PFSK-1 (cell line): ENCODE data around the gene SUPT20HL2.

Experiments
- FOXP2 ChIP-seq: optimal IDR thresholded peaks from 2 replicates; pipeline ENCODE3; 2011; ENCODE audit warnings: borderline replicate concordance, control low read depth, inconsistent platforms; ENCODE audit not compliant: insufficient read depth; ENCODE audit errors: extremely low read length, extremely low read depth
- POLR2AphosphoS5 ChIP-seq: IDR thresholded peaks from 2 replicates; pipeline ENCODE4 v1.6.1; 2012; ENCODE audit warnings: low read depth, mild to moderate bottlenecking, control low read depth, low read length, moderate library complexity
- SIN3A ChIP-seq: IDR thresholded peaks from 2 replicates; pipeline ENCODE4 v1.6.1; 2012; ENCODE audit warnings: mild to moderate bottlenecking, low read length, moderate library complexity, borderline replicate concordance; ENCODE audit not compliant: insufficient read depth
- TAF1 ChIP-seq: IDR thresholded peaks from 2 replicates; pipeline ENCODE4 v1.6.1; 2012; ENCODE audit warnings: low read length, control low read depth, borderline replicate concordance; ENCODE audit not compliant: insufficient read depth
- TF ChIP-seq, protein P1 (sequence below), 2 experiments: IDR thresholded peaks; 2 replicates each; pipeline versions ENCODE4 v1.6.1 to v1.8.0; 2011 to 2012; ENCODE audit warnings: low read depth in 2 of 2, low read length in 2 of 2, control low read depth in 1 of 2, inconsistent platforms in 1 of 2, mild to moderate bottlenecking in 1 of 2, moderate library complexity in 1 of 2; ENCODE audit not compliant: insufficient read depth in 1 of 2

The SUPT20HL2 gene

GRCh38 chrX:24293412-24293811 lies 20.5 kb downstream of the SUPT20HL2 start:
- TF ChIP-seq SIN3A (no peak), TAF1 (no peak), FOXP2 (no peak), POLR2AphosphoS5 (no peak)
- TF ChIP-seq, protein P1, sequence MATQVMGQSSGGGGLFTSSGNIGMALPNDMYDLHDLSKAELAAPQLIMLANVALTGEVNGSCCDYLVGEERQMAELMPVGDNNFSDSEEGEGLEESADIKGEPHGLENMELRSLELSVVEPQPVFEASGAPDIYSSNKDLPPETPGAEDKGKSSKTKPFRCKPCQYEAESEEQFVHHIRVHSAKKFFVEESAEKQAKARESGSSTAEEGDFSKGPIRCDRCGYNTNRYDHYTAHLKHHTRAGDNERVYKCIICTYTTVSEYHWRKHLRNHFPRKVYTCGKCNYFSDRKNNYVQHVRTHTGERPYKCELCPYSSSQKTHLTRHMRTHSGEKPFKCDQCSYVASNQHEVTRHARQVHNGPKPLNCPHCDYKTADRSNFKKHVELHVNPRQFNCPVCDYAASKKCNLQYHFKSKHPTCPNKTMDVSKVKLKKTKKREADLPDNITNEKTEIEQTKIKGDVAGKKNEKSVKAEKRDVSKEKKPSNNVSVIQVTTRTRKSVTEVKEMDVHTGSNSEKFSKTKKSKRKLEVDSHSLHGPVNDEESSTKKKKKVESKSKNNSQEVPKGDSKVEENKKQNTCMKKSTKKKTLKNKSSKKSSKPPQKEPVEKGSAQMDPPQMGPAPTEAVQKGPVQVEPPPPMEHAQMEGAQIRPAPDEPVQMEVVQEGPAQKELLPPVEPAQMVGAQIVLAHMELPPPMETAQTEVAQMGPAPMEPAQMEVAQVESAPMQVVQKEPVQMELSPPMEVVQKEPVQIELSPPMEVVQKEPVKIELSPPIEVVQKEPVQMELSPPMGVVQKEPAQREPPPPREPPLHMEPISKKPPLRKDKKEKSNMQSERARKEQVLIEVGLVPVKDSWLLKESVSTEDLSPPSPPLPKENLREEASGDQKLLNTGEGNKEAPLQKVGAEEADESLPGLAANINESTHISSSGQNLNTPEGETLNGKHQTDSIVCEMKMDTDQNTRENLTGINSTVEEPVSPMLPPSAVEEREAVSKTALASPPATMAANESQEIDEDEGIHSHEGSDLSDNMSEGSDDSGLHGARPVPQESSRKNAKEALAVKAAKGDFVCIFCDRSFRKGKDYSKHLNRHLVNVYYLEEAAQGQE (IDR thresholded peaks at IDR 0.05; ENCODE audit: insufficient read depth in 1 of 2, low read depth in 2 of 2, low read length in 2 of 2) = no peak

DNA sequence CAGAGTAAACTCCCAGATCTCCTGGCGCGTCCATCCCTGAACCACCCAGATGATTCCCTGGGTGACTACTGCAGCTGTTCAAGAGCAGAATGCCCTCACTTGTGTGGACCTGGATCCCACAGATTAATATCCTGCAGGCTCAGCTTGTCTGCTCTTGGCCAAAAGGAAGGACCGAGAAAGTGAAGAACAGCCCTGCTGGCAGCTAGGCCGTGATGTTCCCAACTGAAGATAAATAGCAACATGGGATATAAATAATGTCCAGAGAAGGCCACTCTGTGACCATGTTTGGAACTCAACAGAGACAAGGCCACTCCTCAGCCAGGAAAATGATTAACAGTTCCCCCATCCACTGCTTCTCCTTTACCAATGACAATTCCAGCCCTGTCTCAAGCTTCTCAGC lies 21.5 kb downstream of the SUPT20HL2 start:
- TF ChIP-seq SIN3A = no peak
- no peak for TF ChIP-seq TAF1
- no peak for TF ChIP-seq FOXP2
- TF ChIP-seq POLR2AphosphoS5 = no peak
- TF ChIP-seq, protein P1 (IDR thresholded peaks at IDR 0.05; ENCODE audit: insufficient read depth in 1 of 2, low read depth in 2 of 2, low read length in 2 of 2) = no peak

- no peak for TF ChIP-seq TAF1
- no peak for TF ChIP-seq POLR2AphosphoS5
- TF ChIP-seq, protein P1 (IDR thresholded peaks at IDR 0.05; ENCODE audit: insufficient read depth in 1 of 2, low read depth in 2 of 2, low read length in 2 of 2) = no peak
- TF ChIP-seq FOXP2 = no peak
- no peak for TF ChIP-seq SIN3A
These were observed 28.8 kb downstream of the SUPT20HL2 start for GRCh38 chrX:24285082-24285481.

GRCh38 chrX:24283127-24283794 lies 30.6 kb downstream of the SUPT20HL2 start:
- TF ChIP-seq, protein P1 (IDR thresholded peaks at IDR 0.05; ENCODE audit: insufficient read depth in 1 of 2, low read depth in 2 of 2, low read length in 2 of 2) = no peak
- TF ChIP-seq FOXP2 (no peak), POLR2AphosphoS5 (no peak), SIN3A (no peak), TAF1 (no peak)
